OCI-LY7 (cell line): Measurements from ENCODE around the gene PCCA.

ENCODE experiments used
- CTCF ChIP-seq: fragments of 200-600 bp; sonication (generic); conservative IDR thresholded peaks from 2 replicates; pipeline ENCODE4 v1.5.1; 2014; ENCODE audit warnings: mild to moderate bottlenecking, antibody characterized with exemption, low read length, moderate library complexity, mixed read lengths
- EZH2phosphoT487 ChIP-seq: fragments of 200-600 bp; sonication (generic); IDR thresholded peaks from 2 replicates; pipeline ENCODE4 v1.6.1; 2018; ENCODE audit warnings: low read depth, borderline replicate concordance, mild to moderate bottlenecking, mixed run types, antibody characterized with exemption, low read length, moderate library complexity, mixed read lengths

DNA sequence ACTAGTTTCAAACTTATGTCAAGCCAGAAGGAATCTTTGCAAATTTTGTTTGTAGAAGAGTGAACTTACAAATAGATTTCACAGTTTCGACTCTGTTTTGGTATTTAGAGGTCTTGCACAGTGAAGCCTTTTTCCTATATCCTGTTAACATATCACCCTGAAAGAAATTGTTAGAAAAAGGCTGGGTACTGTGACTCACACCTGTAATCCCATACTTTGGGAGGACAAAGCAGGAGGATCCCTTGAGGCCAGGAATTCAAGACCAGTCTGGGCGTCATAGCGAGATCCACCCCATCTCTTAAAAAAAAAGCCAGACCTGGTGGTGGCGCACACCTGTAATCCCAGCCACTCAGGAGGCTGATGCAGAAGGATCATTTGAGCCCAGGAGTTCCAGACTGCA, 275.7 kb downstream of the PCCA start:
- no peak for TF ChIP-seq CTCF
- no peak for TF ChIP-seq EZH2phosphoT487
